BE2C (cell line): ENCODE measurements around the gene CCDC50.

Experiments used
- DNase-seq: peaks from one replicate; pipeline ENCODE4 v3.0.0-alpha.2; 2020
- H3K27me3 ChIP-seq: fragments of 250-450 bp; sonication (Bioruptor Pico); 2 replicates; pipeline ENCODE4 v1.5.1; 2020; ENCODE audit warnings: mild to moderate bottlenecking
- H3K36me3 ChIP-seq: fragments of 250-450 bp; sonication (Bioruptor Pico); 2 replicates; pipeline ENCODE4 v1.5.1; 2020; ENCODE audit warnings: mild to moderate bottlenecking
- H3K4me1 ChIP-seq: fragments of 250-450 bp; sonication (Bioruptor Pico); 2 replicates; pipeline ENCODE4 v1.5.1; 2020
- H3K4me3 ChIP-seq: 2 replicates; pipeline ENCODE4 v1.5.1; 2011; ENCODE audit warnings: low read depth, low read length
- H3K9me3 ChIP-seq: fragments of 250-450 bp; sonication (Bioruptor Pico); 2 replicates; pipeline ENCODE4 v1.5.1; 2020
- CTCF ChIP-seq: IDR thresholded peaks from 2 replicates; pipeline ENCODE4 v1.5.1; 2012; ENCODE audit warnings: mild to moderate bottlenecking, low read depth, low read length

Gene CCDC50

DNA sequence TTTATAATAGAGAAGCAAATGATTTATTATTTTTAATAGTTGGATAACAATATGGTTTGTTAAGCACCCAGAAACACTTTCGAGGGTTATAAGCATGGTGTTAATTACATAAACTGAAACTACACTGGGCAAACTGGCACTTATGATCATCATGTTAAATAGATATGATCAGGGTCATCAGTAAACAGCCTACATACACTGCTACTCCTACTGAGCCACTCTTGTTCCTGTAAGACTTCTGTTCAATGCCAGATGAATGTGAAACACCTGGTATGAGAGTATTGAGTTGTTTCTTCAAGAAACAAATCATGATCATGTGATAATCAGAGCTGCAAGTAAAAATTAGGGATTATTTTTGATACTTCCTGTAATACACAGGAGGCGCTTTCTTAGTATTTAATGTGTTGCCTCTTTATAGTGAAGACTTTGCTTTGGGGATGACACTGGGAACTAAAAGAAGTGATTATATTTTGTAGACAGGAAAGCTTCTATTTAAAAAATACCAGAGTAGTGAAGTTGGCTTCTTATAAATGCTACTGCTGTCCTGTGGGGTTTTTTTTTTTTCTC, 33.4 kb downstream of the CCDC50 start:
- H3K36me3 ChIP-seq: peaks cover 12% of the 10 kb centered on the region
- no peak for TF ChIP-seq CTCF
- DNase-seq: no peak
- H3K4me1 ChIP-seq: 0 out of 2 replicates have a peak, but pooled peaks cover 5% of the 10 kb centered on the region
- H3K9me3 ChIP-seq: no peaks in the 10 kb centered on the region
- no peaks in the 10 kb centered on the region for H3K27me3 ChIP-seq
- H3K4me3 ChIP-seq: no peak overlapping the region

GRCh38 chr3:191363221-191363620, 34.0 kb downstream of the CCDC50 start:
- Histone ChIP-seq H3K27me3 (no peaks in the 10 kb centered on the region), H3K9me3 (no peaks in the 10 kb centered on the region), H3K36me3 (peaks cover 12% of the 10 kb centered on the region), H3K4me3 (no peak overlapping the region), H3K4me1 (0 out of 2 replicates have a peak, but pooled peaks cover 5% of the 10 kb centered on the region)
- no peak for TF ChIP-seq CTCF
- no peak for DNase-seq

DNA sequence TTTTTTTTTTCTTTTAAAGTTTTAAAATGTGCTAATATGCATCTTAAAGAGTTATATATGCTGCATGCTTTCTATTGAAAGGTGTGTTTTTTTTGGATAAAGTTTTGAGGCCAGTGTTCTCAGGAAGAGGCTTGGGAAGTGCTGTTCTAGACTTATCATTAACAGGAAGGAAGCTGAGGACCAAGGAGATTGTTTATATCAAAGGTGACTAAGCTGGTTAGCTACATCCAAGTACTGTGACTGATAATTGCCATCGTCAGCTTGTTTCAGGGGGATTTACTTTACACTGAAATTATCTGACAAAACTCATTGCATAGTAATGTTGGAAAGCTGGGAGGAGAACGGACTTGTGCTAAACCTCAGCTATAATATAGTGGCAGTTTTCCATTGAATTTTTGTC, 37.5 kb downstream of the CCDC50 start:
- no peak overlapping the region for H3K4me3 ChIP-seq
- no peaks in the 10 kb centered on the region for H3K27me3 ChIP-seq
- no peak for DNase-seq
- H3K4me1 ChIP-seq: 0 out of 2 replicates have a peak, but pooled peaks cover 5% of the 10 kb centered on the region
- H3K36me3 ChIP-seq: peaks cover 9% of the 10 kb centered on the region
- TF ChIP-seq CTCF: no peak
- H3K9me3 ChIP-seq: no peaks in the 10 kb centered on the region

- Histone ChIP-seq H3K27me3 (no peaks in the 10 kb centered on the region), H3K4me3 (no peak overlapping the region), H3K9me3 (no peaks in the 10 kb centered on the region), H3K36me3 (peaks cover 6% of the 10 kb centered on the region; the same call in 1 of the 2 replicates), H3K4me1 (0 out of 2 replicates have a peak, but pooled peaks cover 5% of the 10 kb centered on the region)
- no peak for DNase-seq
- no peak for TF ChIP-seq CTCF
Observed at GRCh38 chr3:191368755-191369615, 39.8 kb downstream of the CCDC50 start.

DNA sequence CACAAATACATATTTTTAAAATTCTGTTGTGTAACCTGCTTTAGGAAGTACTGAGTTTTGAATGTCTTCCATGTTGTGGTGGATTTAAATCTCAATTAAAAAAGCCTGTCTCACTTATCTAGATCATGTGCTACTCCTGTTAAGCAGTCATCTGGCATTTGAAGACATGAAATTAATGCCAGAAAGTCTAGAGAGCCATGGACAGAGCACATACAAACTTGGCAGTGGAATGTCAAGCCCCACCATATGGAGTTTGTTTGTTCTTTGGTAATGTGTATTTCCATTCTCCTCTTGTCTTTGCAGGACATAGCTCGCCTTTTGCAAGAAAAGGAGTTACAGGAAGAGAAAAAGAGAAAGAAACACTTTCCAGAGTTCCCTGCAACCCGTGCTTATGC, 40.4 kb downstream of the CCDC50 start:
- DNase-seq: no peak
- H3K36me3 ChIP-seq: peaks cover 6% of the 10 kb centered on the region; the same call in 1 of the 2 replicates

More for the DNA sequence above, 40.4 kb downstream of the CCDC50 start:
- no peaks in the 10 kb centered on the region for H3K27me3 ChIP-seq
- no peak overlapping the region for H3K4me3 ChIP-seq
- TF ChIP-seq CTCF: no peak
- H3K4me1 ChIP-seq: 0 out of 2 replicates have a peak, but pooled peaks cover 5% of the 10 kb centered on the region
- no peaks in the 10 kb centered on the region for H3K9me3 ChIP-seq
